ENCODE measurements around the gene CSGALNACT2. TPM values are rescaled to one million over a fixed set of nuclear protein-coding genes. Genes with fewer than 3 reads are reported as not detected.
A peak's percentile ranks its signal among the peaks of the same experiment; 100 is the strongest.

The CSGALNACT2 gene
- total and polyA plus RNA-seq, 9 of the 15 experiments (the other 6 are each of a cell fraction or from before 2014, with no cell fraction given), result 1.4 to 7.3 (median 3.5) TPM

DNA sequence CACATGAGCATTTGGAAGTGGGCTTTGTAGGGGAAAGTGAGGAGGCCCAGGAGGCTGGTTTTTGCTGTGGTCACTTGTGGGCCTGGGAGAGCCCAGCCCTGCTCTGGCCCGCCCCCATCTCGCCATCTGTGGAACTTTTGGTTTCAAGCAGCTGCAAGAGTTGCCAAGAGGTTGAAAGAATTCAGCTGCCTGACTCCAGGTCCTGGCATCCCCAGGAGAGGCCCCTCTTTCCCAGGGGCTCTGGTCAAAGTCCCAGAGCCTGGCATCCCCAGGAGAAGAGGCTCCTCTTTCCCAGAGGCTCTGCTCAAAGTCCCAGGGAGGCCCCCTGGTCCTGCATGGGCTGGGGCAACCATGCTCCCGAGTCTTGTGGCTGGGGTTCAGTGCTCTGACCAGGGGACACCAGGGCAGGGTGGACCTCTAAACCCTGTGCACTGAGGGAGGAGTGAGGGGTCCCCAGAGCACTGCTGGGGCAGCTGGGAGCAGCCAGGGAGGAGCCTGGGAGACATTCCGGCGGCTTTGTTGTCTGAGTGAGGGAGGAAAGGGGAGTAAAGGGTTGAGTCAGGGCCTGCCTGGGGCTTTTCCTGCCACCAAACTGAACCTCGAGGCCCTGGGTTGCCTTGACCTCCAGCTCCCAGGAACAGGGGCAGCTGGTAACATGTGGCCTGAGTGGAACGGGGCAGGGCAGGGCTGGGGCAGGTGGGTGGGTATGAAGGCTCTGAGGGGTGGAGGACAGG, 27.7 kb upstream of the CSGALNACT2 start:
- ChIA-PET CTCF (ENCODE audit: low intra/inter-chr PET ratio) (interaction anchor here (0.6 kb wide), 1 partner anchor 943 kb away, joined by 4 read pairs; no protein-coding TSS in a partner anchor), POLR2A (interaction anchor here (1.3 kb wide), 1 partner anchor 9 kb away, joined by 4 read pairs; no protein-coding TSS in a partner anchor)
- intact Hi-C loops (cut with micrococcal nuclease) (loop anchor here (5.0 kb wide), 1 partner anchor 33 kb away; the partner anchor contains the start of gene RET), in situ Hi-C loops (cut with MboI) (no loop called here)
- Histone ChIP-seq H3K9ac (ENCODE audit: insufficient read depth in 1 of 2, low read depth in 2 of 2, low read length in 2 of 2) (no peak overlapping the region), H3K36me3 (ENCODE audit: control insufficient read depth, insufficient read depth, low read length) (no peaks in the 10 kb centered on the region), H3K4me3 (no peak overlapping the region), H4K20me1 (replicated peaks; ENCODE audit: control insufficient read depth, insufficient read depth, low read length) (peaks cover 9% of the 10 kb centered on the region), H2AFZ (ENCODE audit: low read depth, low read length) (no peak overlapping the region), H3K9me3 (replicated peaks; ENCODE audit: control insufficient read depth, insufficient read depth, low read depth, low read length) (no peaks in the 10 kb centered on the region), H3K4me2 (ENCODE audit: insufficient read depth, low read length) (no peak overlapping the region), H3K4me1 (replicated peaks in 1 of 2; ENCODE audit: control insufficient read depth in 2 of 2, insufficient read depth in 2 of 2, low read length in 2 of 2) (peaks cover 0 to 25% of the 10 kb centered on the region in 2 experiments; a peak in 3 of 5 replicates), H3K27me3 (ENCODE audit: control insufficient read depth in 2 of 2, insufficient read depth in 2 of 2, low read length in 2 of 2) (peaks cover 16 to 50% of the 10 kb centered on the region in 2 experiments; a peak in 4 of 5 replicates), H3K27ac (ENCODE audit: extremely low read depth, low read depth, low read length) (no peak overlapping the region), H3K9me1 (ENCODE audit: control insufficient read depth, insufficient read depth, low read length) (peaks cover 3% of the 10 kb centered on the region), H3K79me2 (ENCODE audit: control insufficient read depth, insufficient read depth, low read length) (no peaks in the 10 kb centered on the region)
- no peak for DNase-seq (ENCODE audit: extremely low read depth in 1 of 4, low spot score in 3 of 4)
- FAIRE-seq, result no peak
- TF ChIP-seq ZNF212 (CRISPR knock-in tag; IDR thresholded peaks at IDR 0.05) (no peak), POLR2AphosphoS5 (IDR thresholded peaks at IDR 0.05; ENCODE audit: control insufficient read depth, insufficient read depth, low read depth, low read length) (no peak), RAD51 (IDR thresholded peaks at IDR 0.05; ENCODE audit: borderline replicate concordance, low read depth) (0 out of 2 replicates have a peak, but pooled peaks have one; percentile 25), NCOA1 (IDR thresholded peaks at IDR 0.05; ENCODE audit: low read depth) (no peak), RHOXF2B (CRISPR knock-in tag; conservative IDR thresholded peaks at IDR 0.05) (no peak), WHSC1 (IDR thresholded peaks at IDR 0.05; ENCODE audit: low read length) (no peak), GABPB1 (CRISPR knock-in tag; IDR thresholded peaks at IDR 0.05) (no peak), ZNF699 (CRISPR knock-in tag; IDR thresholded peaks at IDR 0.05; ENCODE audit: insufficient replicate concordance) (no peak)
- TF ChIP-seq, protein P1, sequence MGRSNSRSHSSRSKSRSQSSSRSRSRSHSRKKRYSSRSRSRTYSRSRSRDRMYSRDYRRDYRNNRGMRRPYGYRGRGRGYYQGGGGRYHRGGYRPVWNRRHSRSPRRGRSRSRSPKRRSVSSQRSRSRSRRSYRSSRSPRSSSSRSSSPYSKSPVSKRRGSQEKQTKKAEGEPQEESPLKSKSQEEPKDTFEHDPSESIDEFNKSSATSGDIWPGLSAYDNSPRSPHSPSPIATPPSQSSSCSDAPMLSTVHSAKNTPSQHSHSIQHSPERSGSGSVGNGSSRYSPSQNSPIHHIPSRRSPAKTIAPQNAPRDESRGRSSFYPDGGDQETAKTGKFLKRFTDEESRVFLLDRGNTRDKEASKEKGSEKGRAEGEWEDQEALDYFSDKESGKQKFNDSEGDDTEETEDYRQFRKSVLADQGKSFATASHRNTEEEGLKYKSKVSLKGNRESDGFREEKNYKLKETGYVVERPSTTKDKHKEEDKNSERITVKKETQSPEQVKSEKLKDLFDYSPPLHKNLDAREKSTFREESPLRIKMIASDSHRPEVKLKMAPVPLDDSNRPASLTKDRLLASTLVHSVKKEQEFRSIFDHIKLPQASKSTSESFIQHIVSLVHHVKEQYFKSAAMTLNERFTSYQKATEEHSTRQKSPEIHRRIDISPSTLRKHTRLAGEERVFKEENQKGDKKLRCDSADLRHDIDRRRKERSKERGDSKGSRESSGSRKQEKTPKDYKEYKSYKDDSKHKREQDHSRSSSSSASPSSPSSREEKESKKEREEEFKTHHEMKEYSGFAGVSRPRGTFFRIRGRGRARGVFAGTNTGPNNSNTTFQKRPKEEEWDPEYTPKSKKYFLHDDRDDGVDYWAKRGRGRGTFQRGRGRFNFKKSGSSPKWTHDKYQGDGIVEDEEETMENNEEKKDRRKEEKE (IDR thresholded peaks at IDR 0.05; ENCODE audit: borderline replicate concordance in 1 of 2, control insufficient read depth in 1 of 2, low read depth in 2 of 2, low read length in 1 of 2), result no peak
- TF ChIP-seq, protein P2, sequence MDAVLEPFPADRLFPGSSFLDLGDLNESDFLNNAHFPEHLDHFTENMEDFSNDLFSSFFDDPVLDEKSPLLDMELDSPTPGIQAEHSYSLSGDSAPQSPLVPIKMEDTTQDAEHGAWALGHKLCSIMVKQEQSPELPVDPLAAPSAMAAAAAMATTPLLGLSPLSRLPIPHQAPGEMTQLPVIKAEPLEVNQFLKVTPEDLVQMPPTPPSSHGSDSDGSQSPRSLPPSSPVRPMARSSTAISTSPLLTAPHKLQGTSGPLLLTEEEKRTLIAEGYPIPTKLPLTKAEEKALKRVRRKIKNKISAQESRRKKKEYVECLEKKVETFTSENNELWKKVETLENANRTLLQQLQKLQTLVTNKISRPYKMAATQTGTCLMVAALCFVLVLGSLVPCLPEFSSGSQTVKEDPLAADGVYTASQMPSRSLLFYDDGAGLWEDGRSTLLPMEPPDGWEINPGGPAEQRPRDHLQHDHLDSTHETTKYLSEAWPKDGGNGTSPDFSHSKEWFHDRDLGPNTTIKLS (IDR thresholded peaks at IDR 0.05; ENCODE audit: borderline replicate concordance, low read depth), result no peak
- TF ChIP-seq, protein P3, sequence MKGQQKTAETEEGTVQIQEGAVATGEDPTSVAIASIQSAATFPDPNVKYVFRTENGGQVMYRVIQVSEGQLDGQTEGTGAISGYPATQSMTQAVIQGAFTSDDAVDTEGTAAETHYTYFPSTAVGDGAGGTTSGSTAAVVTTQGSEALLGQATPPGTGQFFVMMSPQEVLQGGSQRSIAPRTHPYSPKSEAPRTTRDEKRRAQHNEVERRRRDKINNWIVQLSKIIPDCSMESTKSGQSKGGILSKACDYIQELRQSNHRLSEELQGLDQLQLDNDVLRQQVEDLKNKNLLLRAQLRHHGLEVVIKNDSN (CRISPR knock-in tag; IDR thresholded peaks at IDR 0.05), result peak; percentile 67
- TF ChIP-seq, protein P4, sequence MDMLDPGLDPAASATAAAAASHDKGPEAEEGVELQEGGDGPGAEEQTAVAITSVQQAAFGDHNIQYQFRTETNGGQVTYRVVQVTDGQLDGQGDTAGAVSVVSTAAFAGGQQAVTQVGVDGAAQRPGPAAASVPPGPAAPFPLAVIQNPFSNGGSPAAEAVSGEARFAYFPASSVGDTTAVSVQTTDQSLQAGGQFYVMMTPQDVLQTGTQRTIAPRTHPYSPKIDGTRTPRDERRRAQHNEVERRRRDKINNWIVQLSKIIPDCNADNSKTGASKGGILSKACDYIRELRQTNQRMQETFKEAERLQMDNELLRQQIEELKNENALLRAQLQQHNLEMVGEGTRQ (CRISPR knock-in tag; IDR thresholded peaks at IDR 0.05), result peak; percentile 66
- WGBS (ENCODE audit: insufficient coverage, low coverage, missing lambda C conversion rate), result 0% methylated on average over 5 of the region's 7 CpGs
- ATAC-seq, result no peak
- no TSS peak for BruUV-seq (replicated peaks)
